ENCODE data around the gene CAPZB.
A peak's percentile ranks its signal among the peaks of the same experiment; 100 is the strongest.
"Not testable (repeated sequence)": the region's sequence is repeated elsewhere in the genome, so short reads cannot be mapped to it uniquely, and the experiment has no call there.

The CAPZB gene

GRCh38 chr1:19485362-19486187, at the start of gene CAPZB:
Gene CAPZB (minus strand): TSS chr1:19485539. CDS start chr1:19485438, 101 bp downstream.
- peak; percentile 90 to 92 for DNase-seq

GRCh38 chr1:19534281-19534680, 48.9 kb upstream of the CAPZB start:
- DNase-seq = no peak

GRCh38 chr1:19533626-19534025, 48.3 kb upstream of the CAPZB start:
- DNase-seq = no peak

- no peak for DNase-seq
These were observed 47.2 kb upstream of the CAPZB start for GRCh38 chr1:19532519-19532918.

GRCh38 chr1:19529664-19530063, 44.3 kb upstream of the CAPZB start:
- no peak for DNase-seq

- no peak for DNase-seq
These were observed 43.1 kb upstream of the CAPZB start for GRCh38 chr1:19528438-19528837.

- DNase-seq = no peak
These were observed 40.5 kb upstream of the CAPZB start for GRCh38 chr1:19525607-19526545.

- DNase-seq = no peak
These were observed 39.5 kb upstream of the CAPZB start for GRCh38 chr1:19524791-19525190.

- not testable (repeated sequence) for DNase-seq
These were observed 37.2 kb upstream of the CAPZB start for GRCh38 chr1:19522570-19522969.

- no peak for DNase-seq
These were observed 36.1 kb upstream of the CAPZB start for GRCh38 chr1:19521411-19521810.

GRCh38 chr1:19517017-19517416, 31.7 kb upstream of the CAPZB start:
- DNase-seq = no peak

GRCh38 chr1:19515201-19515600, 29.9 kb upstream of the CAPZB start:
- DNase-seq = no peak

GRCh38 chr1:19514391-19514831, 29.1 kb upstream of the CAPZB start:
- no peak for DNase-seq

- DNase-seq = no peak
These were observed 27.2 kb upstream of the CAPZB start for GRCh38 chr1:19512545-19512944.

- DNase-seq = peak in 1 of 2 donors; percentile 46
These were observed 25.8 kb upstream of the CAPZB start for GRCh38 chr1:19511116-19511515.

- not testable (repeated sequence) for DNase-seq
These were observed 24.3 kb upstream of the CAPZB start for GRCh38 chr1:19509647-19510046.

GRCh38 chr1:19507516-19507915, 22.2 kb upstream of the CAPZB start:
- DNase-seq = no peak

GRCh38 chr1:19505693-19506457, 20.5 kb upstream of the CAPZB start:
- DNase-seq = peak in 1 of 2 donors; percentile 21

- peak in 1 of 2 donors; percentile 21 for DNase-seq
These were observed 19.7 kb upstream of the CAPZB start for GRCh38 chr1:19504796-19505692.

- not testable (repeated sequence) for DNase-seq
These were observed 16.9 kb upstream of the CAPZB start for GRCh38 chr1:19502284-19502683.

- DNase-seq = not testable (repeated sequence)
These were observed 14.5 kb upstream of the CAPZB start for GRCh38 chr1:19499887-19500286.

- DNase-seq = not testable (repeated sequence)
These were observed 12.1 kb upstream of the CAPZB start for GRCh38 chr1:19497443-19497842.
